Activated CD8-positive, alpha-beta memory T cell treated with anti-CD3 and anti-CD28 coated beads, Interleukin-2, amount 50 U/mL, for 48 hours (primary cell): ENCODE data around the gene CFAP20DC.

Experiments
- DNase-seq: peaks from one replicate; pipeline ENCODE4 v3.0.0-alpha.2; 2020

Gene CFAP20DC

DNA sequence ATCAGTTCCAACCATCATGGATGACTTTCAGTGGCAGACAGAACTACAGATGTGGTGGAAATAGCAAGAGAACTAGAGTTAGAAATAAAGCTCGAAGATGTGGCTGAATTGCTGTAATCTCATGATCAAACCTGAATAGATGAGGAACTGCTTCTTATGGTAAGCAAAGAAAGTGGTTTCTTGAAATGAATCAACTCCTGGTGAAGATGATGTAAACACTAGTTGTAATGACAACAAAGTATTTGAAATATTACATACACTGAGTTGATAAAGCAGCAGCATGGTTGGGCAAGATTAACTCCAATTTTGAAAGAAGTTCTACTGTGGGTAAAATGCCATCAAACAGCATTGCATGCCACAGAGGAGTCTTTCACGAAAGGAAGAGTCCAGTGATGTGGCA lies 251.5 kb downstream of the CFAP20DC start:
- DNase-seq = no peak

DNA sequence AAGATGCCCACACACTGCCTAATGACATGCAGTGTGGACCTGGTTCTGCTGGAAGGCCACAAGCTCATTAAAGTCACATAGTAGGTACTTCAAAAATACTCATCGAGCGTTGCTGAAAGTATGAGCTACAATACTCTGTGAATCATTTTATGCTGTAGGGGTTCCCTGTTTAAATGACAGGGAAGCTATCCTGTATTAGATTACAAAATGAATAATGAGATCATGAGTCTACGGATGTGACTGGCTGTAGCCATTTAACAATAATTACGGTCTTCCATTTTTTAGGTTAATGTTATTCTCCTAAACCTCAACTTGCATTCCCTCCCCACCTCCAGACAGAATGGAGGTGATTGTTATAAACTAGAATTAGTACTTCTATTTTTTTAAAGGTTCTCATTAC lies 255.1 kb downstream of the CFAP20DC start:
- DNase-seq = no peak

DNA sequence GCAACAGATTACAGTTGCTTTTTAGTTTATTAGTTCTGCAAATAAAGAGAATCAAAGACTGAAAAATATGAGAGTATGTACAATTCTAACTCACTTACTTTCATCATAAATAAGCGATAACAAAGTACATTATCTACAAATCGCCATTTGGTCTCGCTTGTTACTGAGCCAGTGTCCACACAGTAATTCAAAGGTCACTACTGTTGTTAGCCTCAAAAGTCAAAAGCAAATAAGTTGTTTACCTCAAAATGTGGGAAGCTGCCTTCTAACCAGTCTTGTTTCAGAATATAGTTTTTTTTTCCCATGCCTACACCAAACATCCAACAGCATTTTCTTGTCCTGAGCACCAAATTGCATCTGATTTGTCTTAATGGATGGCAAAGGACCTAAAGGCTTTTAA lies 255.9 kb downstream of the CFAP20DC start:
- no peak for DNase-seq

DNA sequence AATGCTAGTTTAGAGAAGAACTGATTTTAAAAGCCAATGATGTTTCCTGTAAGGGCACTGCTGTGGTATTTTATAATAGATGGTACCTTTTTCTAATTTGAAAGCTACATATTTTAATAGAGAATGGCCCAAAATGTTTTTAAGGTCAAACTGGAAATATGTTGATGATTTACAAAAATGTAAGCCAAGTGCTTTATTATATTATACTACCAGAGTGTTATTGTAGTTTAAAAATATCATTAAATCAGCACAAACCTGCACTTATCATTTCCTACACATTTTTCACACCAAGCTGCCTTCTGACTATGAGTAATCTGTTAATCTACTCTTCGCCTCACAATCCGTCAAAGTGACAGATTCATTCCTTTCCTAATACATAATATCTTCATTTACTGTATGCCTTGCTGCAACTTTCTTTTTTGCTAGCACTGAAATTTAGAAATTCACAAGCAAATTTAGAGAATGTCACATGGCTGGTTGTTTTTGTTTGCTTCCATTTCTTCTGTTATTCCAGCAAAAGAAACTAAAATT lies 256.8 kb downstream of the CFAP20DC start:
- no peak for DNase-seq

DNA sequence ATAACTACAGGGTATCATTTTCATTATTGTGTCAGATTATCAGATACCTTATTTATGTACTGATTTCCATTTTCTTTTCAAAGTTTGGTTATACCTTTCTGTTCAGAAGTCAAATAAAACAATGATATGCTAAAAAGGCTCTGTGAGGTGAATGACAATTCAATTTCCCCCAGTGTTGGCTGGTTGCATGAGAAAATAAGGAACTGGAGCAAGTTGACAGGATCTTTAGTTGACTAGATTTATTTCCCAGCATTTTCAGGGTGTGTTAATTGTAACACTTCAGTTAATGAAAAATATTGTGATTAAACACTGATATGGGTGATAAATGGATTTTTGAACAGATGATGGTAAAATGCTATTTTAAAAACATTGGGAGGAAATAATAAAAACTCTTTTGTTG lies 260.4 kb downstream of the CFAP20DC start:
- no peak for DNase-seq

DNA sequence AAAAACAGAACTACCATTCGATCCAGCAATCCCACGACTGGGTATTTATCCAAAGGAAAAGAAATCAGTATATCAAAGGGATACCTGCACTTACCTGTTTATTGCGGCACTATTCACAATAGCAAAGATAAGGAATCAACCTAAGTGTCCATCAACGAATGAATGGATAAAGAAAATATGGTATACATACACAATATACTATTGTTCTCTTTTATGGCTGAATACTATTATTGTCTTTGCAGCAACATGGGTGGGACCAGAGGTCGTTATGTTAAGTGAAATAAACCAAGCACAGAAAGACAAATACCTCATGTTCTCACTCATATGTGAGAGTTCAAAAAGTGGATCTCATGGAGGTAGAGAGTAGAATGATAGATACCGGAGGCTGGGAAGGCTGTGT lies 264.9 kb downstream of the CFAP20DC start:
- DNase-seq = no peak

DNA sequence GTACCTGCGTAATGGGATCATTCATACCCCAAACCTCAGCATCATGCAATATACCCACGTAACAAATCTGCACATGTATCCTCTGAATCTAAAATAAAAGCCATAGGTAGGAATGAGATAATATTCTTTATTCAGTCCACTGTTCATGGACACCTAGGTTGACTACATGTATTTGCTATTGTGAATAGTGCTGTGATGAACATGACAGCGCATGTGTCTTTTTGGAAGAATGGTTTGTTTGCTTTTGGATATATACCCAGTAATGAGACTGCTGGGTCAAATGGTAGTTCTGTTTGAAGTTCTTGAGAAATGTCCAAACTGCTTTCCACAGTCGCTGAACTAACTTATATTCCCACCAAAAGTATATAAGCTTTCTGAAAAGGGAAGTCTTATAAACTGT lies 265.4 kb downstream of the CFAP20DC start:
- no peak for DNase-seq

DNA sequence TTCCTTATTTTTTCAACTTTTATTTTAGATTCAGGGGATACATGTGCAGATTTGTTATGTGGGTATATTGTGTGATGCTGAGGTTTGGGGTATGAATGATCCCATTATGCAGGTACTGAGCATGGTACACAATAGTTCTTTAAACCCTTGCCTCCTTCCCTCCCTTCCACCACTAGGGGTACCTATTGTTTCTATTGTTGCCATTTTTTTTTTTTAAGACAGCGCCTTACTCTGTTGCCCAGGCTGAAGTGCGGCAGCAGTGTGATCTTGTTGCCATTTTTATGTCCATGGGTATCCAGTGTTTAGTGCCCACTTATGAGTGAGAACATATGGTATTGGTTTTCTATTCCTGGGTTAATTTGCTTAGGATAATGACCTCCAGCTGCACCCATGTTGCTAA lies 266.0 kb downstream of the CFAP20DC start:
- DNase-seq = no peak

DNA sequence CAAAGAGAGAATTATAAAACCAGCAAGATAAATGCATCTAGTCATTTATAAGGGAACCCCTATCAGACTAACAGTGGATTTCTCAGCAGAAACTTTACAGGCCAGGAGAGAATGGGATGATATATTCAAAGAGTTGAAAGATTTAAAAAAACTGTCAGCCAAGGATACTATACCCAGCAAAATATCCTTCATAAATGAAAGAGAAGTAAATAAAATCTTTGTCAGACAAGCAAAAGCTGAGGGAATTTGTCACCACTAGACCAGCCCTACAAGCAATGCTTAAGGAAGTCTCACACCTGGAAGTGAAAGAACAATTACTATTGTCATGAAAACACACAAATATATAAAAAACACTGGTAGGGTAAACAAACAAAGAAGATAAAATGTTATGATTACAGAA lies 269.9 kb downstream of the CFAP20DC start:
- no peak for DNase-seq

DNA sequence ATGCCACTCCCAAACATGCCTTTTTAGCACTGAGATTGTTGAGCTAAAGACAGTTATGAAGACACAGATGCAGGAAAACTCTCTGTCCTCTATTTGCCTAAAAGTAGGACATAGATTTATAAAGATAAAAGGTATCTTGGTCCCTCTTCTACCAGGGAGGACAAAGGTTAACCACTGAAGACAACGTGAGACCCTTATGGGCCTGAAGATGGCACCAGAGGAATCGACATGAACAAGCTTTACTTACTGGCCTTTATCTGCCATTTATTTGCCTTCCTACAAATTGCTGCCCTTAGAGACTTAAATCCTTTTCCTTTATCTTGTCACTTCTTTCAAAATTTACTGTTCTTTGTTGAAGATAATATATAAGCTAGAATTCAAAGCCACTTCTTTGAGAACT lies 273.6 kb downstream of the CFAP20DC start:
- DNase-seq = no peak

DNA sequence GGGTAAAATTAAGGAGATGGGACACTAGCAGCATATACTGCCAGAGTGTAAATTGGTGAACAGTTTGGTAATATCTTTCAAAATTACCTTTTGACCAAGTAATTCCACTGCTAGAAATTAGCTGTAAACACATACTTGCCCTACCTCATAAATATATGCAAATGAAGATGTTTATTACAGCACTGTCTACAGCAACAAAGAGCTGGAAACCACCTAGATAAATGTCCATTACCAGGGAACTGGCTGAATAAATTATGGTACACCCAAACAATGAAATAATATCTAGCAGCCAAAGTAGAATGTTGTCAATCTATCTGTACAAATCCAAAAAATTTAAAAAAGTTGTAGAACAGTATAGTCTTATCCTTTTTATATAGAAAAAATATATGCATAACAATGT lies 277.4 kb downstream of the CFAP20DC start:
- no peak for DNase-seq

DNA sequence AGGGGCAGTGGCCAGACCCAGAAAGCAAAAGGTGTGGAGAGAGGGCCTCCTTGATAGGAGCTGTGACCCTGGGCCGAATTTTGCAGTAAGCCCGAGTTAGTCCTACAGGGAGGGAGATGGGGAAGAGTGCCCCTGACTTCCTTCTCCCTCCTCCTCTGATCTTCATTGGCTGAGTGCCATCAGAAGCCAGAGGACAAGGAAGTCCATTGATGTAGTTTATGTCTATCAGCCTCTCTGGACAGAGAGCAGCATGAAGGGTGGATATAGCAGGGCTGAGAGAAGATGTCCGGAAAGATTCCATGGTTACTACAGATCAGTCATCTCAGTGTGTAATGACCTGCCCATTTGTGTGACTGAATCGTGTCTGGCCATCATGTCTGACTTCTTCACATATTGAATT lies 280.8 kb downstream of the CFAP20DC start:
- no peak for DNase-seq

DNA sequence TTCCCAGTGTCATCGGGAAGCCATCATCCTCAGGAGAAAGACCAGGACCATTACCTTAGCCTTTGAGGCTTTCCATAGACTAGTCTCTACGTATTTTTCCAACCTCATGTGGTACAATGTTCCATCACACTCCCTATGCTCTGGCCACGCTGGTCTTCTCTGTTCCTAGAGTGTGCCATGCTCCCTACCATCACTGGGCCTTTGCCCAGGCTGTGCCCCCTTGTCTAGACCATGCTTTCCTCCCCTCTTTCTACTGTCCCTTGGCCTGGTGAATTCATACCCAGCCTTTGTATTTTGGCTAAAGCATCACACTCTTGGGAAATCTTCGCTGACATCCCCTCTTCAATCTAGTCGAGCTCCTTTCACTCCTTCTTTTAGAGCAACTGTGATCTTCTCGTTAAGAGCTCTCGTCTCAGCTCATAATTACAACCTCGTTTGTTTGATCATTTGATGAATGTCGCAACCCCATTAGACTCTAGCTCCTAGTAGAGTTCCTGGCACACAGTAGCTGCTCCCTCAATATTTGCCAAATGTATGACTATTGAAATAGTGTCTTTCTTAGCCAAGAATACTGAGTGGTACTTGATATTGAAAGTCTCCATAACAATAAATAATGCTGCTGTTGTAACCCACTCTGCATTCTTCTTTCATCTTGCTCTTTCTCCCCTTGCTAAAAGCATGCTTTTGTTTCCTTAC lies 283.1 kb downstream of the CFAP20DC start:
- DNase-seq = no peak

DNA sequence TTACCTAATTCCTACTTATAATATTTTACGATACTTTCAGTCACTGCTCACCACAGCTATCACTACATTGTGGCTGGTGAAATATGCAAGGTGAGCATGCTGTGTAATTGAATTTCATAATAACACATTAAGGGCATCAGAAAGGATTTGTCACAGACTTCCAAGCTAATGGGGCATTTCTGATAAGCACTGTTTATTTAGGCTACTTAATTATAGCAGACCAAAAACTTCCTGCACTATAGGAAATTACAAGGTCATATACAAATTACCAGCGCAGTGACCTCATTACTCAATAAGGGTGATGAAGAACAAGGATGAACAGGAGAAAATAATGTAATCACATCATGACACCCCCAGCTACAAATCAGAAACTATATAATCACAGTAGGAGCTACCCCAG lies 294.7 kb downstream of the CFAP20DC start:
- no peak for DNase-seq

DNA sequence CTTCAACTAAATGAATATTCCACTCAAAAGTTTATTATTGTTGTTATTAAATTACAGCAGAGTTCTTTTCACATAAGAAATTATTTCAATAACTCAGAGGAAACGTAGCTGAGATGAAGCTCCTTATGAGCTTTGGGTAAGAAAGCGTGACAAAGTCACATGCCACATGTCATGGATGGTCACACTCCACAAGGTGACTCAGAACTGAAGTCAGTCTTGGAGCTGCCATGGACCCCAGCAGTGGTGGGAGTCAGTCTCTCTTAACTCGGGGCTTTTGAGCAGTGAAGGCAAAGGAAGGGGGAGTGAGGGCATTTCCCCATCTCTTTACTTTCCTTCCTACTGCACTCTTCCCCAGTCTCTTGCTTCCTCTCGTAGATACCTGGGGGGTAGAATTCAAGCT lies 295.8 kb downstream of the CFAP20DC start:
- no peak for DNase-seq

DNA sequence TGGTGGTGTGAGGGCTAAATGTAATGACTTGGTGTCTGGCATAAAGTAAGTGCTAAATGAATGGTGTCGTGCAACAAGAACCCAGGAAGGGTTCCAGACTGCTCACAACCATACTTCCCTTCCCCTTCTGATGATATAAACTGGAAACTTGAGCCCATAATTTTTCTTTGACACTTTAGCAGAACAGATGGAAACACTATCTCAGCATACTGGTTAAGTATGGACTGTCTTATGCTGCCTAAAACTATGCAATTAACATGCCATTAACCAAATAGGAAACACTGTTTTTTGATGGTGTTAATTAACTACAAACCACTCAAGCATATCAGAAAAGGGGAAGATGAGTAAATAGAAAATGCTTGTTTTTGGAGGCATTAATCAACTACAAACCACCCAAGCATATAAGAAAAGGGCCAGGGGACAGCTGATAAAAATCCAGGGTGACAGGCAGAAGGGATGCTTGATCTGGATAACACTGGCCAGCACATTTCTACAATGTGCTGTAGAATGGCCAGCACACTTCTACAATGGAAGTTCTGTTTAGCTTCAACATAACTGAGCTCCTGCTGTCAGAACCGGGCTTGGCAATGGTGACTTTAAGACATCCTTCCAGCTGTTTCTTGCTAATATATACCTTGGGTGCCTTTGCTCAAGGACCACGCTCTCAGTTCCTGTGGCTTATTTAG lies 297.8 kb downstream of the CFAP20DC start:
- DNase-seq = no peak

DNA sequence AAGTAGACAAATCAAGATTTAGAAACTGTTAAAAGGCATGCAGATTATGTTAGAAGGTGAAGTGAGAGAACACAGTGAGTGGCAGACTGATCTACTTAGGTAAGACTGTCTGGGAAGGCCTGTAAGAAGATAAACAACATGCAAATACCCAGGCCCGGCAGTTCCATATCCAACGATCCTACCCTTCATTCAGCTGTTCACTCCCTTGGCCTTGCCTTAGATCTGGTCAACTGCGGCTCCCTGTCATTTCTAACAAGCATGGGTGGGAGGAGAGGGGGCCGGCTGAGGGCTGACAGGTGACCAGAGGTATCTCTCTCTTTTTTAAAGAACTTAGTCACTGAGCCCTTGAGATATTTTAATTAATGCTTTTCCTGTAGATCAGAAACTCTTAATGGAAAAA lies 298.6 kb downstream of the CFAP20DC start:
- no peak for DNase-seq

DNA sequence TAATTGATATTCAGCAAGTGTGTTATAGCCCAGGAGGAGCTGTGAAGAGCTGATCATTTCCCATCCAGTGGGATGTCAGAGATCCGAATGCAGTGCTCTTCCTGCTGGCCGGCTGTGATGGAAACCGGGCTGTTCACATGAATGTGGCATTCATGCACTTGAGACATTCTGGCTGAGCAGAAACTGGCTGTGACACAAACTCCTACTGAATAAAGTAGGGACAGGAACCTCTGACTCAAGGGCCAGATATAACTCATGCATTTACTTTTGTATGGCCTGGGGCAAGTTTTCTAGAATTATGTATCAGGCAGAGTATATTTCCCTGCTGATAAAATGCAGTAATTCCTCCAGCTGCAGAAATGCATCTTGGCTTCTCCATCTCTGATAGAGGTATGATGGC lies 299.9 kb downstream of the CFAP20DC start:
- no peak for DNase-seq

DNA sequence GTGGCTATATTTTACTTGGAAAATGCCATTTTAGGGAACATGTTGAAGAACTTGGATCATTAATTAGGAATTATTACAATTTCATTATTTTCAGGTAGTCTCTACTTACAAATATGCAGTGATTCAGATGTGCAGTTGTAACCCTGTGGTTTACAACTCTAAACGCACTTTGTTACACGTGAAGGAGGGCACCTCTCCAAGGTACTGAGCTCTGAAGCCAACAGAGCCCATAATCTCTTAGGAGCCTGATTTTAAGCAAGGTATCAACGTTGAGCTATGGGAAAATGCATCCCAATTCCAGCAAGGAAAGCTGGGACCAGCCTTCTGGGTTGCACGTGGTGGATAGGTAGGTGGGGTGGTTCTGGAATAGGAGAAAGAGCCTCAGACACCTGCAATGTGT lies 301.8 kb downstream of the CFAP20DC start:
- no peak for DNase-seq

DNA sequence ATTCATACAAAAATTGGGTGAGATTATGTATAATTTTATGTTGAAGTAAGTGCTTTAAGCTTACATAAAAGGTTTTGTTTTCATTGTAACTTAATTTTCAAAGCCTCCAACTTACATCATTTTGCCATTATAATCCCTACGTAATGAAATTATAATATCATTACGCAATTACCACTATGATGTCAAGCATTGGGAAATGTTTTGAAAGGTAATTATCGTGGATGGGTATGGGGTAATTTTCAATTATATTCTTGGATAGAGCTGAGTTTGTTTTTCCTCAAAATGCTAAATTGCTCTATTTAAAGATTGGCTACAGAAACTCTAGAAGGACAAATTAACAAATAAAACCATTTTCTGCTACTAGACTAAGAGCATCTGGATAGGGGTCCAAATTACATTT lies 303.1 kb downstream of the CFAP20DC start:
- DNase-seq = no peak

DNA sequence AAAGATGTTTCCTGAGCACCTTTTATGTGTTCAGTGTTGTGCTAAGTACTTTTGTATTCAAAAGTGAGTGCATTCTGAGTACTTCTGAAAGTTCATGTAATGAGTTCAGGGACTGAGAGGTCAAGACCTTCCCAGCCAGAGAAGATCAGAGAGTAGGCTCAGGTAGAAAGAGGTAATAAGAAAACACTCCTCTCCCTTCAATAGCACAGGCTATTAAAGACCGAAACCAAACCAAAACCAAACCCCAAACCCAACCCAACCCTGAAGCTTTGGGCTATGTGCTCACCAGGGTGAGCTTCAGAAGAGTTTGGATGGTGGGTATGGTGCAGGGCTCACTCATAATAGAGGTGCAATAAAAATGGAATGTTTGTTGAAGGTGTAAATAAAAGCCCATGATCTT lies 306.5 kb downstream of the CFAP20DC start:
- DNase-seq = no peak

DNA sequence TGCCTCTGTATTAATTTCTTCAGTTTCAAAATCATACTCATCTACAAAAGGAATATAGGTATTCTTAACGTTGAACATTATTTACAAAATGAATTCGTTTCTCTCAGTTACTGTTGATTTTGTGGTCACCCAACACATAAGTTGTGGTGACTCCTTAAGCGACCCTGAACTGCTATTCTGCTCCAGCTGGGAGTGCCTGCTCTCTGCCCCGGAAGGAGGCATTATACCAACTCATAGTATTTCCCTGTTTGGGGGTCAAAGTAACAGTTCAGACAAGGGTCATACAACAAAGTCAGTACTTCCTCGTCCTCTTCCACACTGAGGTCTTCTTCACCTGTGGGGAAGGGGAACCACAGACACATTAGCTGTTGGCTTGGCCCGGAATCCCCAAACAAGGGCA lies 307.6 kb downstream of the CFAP20DC start:
- DNase-seq = no peak

DNA sequence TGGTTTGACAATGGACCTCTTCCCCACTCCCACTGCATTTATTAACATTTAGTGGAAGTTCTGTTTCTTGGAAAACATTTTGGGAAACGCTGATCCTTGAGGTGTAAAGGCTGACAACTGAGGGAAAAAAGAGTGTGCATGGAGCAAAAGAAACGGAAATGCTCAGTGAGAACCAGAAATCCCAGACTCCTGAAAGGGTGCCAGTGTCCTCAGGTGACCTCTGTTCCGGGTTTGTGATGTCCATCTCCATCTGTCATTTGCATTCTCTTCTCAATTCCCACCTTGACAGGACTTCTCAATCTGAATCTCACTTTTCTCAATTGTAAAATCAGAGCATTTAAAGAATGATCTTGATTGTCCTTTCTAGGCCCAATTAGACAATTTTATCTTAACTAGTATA lies 312.2 kb downstream of the CFAP20DC start:
- no peak for DNase-seq

DNA sequence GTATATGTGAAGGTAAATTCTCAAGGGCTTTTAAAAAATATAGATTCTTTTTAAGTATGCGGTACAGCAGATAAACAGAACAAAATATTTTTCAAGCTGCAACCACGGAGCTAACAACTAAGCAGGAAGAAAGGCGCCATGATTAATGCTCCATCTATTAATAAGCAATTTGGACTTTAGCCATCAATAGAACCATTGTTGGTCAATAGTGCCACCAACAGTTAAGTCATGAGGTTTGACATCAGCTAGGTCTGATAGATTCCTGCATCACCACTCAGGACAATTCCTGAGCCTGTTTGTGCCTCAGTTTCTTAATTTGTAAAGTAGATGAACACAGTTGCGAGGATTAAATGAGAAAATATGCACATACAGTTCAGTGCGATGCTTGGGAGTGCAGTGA lies 318.2 kb downstream of the CFAP20DC start:
- DNase-seq = no peak

DNA sequence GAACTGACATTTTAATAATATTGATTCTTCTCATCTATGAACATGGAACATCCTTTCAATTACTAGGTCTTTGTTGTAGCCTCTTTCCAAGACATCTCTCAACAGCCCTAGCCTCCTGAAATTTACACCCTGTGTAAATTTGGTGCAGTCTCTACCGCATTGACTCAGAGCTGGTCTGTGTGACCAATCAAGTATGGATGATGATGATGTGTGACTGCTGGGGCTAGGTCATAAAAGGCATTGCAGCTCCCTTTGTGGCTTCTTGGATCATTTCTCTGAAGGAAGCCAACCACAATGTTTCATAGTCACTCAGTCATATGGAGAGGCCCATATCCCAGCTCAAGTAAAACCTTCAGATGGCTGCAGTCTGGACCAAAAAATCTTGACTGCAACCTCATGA lies 321.1 kb downstream of the CFAP20DC start:
- DNase-seq = no peak
